Prostate gland (tissue), 2 donors: ENCODE results near the gene RRAD.

Source experiments
- POLR2AphosphoS5 ChIP-seq: sonication (generic); formaldehyde crosslinking; IDR thresholded peaks from one replicate; pipeline ENCODE4 v1.6.1; 2017; ENCODE audit warnings: antibody characterized with exemption
- TF ChIP-seq, protein P1 (sequence below), 4 experiments: fragments of 200-600 bp in 2 of 4; fragments of 450-650 bp in 2 of 4; sonication (generic) in 2 of 4; IDR thresholded peaks; 1 replicate in 3 of 4; 2 replicates in 1 of 4; pipeline ENCODE4 v1.5.1; 2016 to 2019; ENCODE audit warnings: antibody characterized with exemption in 4 of 4, mild to moderate bottlenecking in 2 of 4, moderate library complexity in 2 of 4

DNA sequence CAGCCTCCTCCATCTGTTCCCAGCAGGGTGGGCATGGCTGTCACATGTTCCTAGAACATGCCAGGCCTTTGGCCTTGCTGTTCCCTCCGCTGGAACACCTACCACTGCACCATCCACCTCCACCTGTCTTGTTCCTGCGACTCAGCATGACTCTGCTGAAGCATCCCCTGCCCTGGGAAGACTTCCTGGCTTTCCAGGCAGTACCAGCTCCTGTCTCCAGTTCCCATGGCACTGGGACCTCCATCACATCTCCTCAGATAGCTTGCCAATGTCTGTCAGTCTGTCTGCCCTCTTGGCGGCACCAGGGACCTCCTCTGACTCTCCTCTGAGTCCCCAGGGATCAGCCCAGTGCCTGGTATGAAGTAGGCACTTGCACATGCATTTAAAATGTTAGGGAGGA is 29.3 kb downstream of the RRAD start:
- TF ChIP-seq, protein P1, sequence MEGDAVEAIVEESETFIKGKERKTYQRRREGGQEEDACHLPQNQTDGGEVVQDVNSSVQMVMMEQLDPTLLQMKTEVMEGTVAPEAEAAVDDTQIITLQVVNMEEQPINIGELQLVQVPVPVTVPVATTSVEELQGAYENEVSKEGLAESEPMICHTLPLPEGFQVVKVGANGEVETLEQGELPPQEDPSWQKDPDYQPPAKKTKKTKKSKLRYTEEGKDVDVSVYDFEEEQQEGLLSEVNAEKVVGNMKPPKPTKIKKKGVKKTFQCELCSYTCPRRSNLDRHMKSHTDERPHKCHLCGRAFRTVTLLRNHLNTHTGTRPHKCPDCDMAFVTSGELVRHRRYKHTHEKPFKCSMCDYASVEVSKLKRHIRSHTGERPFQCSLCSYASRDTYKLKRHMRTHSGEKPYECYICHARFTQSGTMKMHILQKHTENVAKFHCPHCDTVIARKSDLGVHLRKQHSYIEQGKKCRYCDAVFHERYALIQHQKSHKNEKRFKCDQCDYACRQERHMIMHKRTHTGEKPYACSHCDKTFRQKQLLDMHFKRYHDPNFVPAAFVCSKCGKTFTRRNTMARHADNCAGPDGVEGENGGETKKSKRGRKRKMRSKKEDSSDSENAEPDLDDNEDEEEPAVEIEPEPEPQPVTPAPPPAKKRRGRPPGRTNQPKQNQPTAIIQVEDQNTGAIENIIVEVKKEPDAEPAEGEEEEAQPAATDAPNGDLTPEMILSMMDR (IDR thresholded peaks at IDR 0.05) = no peak
- no peak for TF ChIP-seq POLR2AphosphoS5
